Endothelial cell of umbilical vein (primary cell): Measurements from ENCODE around the gene RPS19BP1. TPM values are rescaled to one million over a fixed set of nuclear protein-coding genes. Genes with fewer than 3 reads are reported as not detected.

ENCODE experiments used
- BruUV-seq: library from RNA; stranded (reverse); fragments of 400-500 nt; replicated peaks from 2 replicates; lab custom pipeline; 2021; lab: Mats Ljungman, UMichigan
- CTCF ChIA-PET: fragments of 300-600, 350-600 bp; sonication (Branson Sonifier 250); formaldehyde crosslinking; loops from one replicate; lab custom pipeline; 2021; ENCODE audit warnings: antibody characterized with exemption, inconsistent platforms; lab: Charles Lee
- POLR2A ChIA-PET: fragments of 300-600, 350-600 bp; sonication (Branson Sonifier 250); formaldehyde crosslinking; loops from one replicate; lab custom pipeline; 2021; ENCODE audit warnings: antibody characterized with exemption, inconsistent platforms; lab: Charles Lee
- DNase-seq: peaks from one replicate; pipeline ENCODE4 v3.0.0-alpha.2; 2011; ENCODE audit warnings: low read depth, low spot score
- FAIRE-seq: peaks from 2 replicates; lab custom pipeline; 2011; peaks lifted over from hg19 to GRCh38; lab: Jason Lieb, UNC
- H2AFZ ChIP-seq: 2 replicates; pipeline ENCODE4 v1.6.0; 2012; ENCODE audit warnings: low read depth, low read length, control low read depth, inconsistent platforms
- H3K27ac ChIP-seq: 2 replicates; pipeline ENCODE4 v1.5.1; 2011; ENCODE audit warnings: low read depth, mild to moderate bottlenecking, control low read depth, low read length, moderate library complexity; ENCODE audit not compliant: insufficient read depth
- H3K27me3 ChIP-seq, 2 experiments: 2 replicates each; pipeline versions ENCODE4 v1.6.0 to v1.6.1; 2011; ENCODE audit warnings: low read length in 2 of 2, mixed read lengths in 1 of 2; ENCODE audit not compliant: control insufficient read depth in 2 of 2, insufficient read depth in 2 of 2
- H3K36me3 ChIP-seq, 2 experiments: 2 replicates in 1 of 2; 3 replicates in 1 of 2; pipeline ENCODE4 v1.5.1; 2011; ENCODE audit warnings: low read length in 2 of 2, mild to moderate bottlenecking in 1 of 2, moderate library complexity in 1 of 2; ENCODE audit not compliant: control insufficient read depth in 2 of 2, insufficient read depth in 2 of 2; ENCODE audit errors: extremely low read depth in 1 of 2
- H3K4me1 ChIP-seq: 3 replicates; pipeline ENCODE4 v1.5.1; 2011; ENCODE audit warnings: mild to moderate bottlenecking, low read length; ENCODE audit not compliant: control insufficient read depth, insufficient read depth; ENCODE audit errors: extremely low read depth
- H3K4me2 ChIP-seq: 2 replicates; pipeline ENCODE4 v1.6.1; 2011; ENCODE audit warnings: low read length, control low read depth, mixed read lengths; ENCODE audit not compliant: insufficient read depth
- H3K4me3 ChIP-seq, 3 experiments: fragments of 200-600 bp in 1 of 3; sonication (generic), shearing (Covaris generic) in 1 of 3; replicated peaks in 1 of 3; 2 replicates each; pipeline ENCODE4 v1.5.1; 2011 to 2016; ENCODE audit warnings: control low read depth in 3 of 3, low read length in 3 of 3, mild to moderate bottlenecking in 2 of 3, inconsistent platforms in 1 of 3, low read depth in 1 of 3, moderate library complexity in 1 of 3; ENCODE audit not compliant: insufficient read depth in 1 of 3
- H3K79me2 ChIP-seq: 2 replicates; pipeline ENCODE4 v1.6.0; 2012; ENCODE audit warnings: low read length, inconsistent platforms; ENCODE audit not compliant: control insufficient read depth, insufficient read depth
- H3K9ac ChIP-seq: replicated peaks from 2 replicates; pipeline ENCODE3; 2011; ENCODE audit warnings: low read length, control low read depth; ENCODE audit not compliant: insufficient read depth; ENCODE audit errors: extremely low read depth
- H3K9me1 ChIP-seq: replicated peaks from 3 replicates; pipeline ENCODE4 v1.6.0; 2011; ENCODE audit warnings: mild to moderate bottlenecking, low read length; ENCODE audit not compliant: control insufficient read depth, insufficient read depth; ENCODE audit errors: extremely low read depth
- H3K9me3 ChIP-seq: replicated peaks from 2 replicates; pipeline ENCODE4 v1.5.1; 2012; ENCODE audit warnings: low read length, inconsistent platforms; ENCODE audit not compliant: control insufficient read depth, insufficient read depth
- H4K20me1 ChIP-seq: replicated peaks from 2 replicates; pipeline ENCODE3; 2011; ENCODE audit warnings: mild to moderate bottlenecking, low read length; ENCODE audit not compliant: control insufficient read depth, insufficient read depth; ENCODE audit errors: extremely low read depth
- EZH2 ChIP-seq: IDR thresholded peaks from 2 replicates; pipeline ENCODE4 v1.6.1; 2012; ENCODE audit warnings: borderline replicate concordance, low read depth, mild to moderate bottlenecking, moderate library complexity, low read length, inconsistent platforms; ENCODE audit not compliant: severe bottlenecking
- FOS ChIP-seq: IDR thresholded peaks from 2 replicates; pipeline ENCODE4 v1.6.1; 2011; ENCODE audit warnings: mild to moderate bottlenecking, low read length, moderate library complexity, borderline replicate concordance; ENCODE audit not compliant: insufficient read depth
- GATA2 ChIP-seq: IDR thresholded peaks from 2 replicates; pipeline ENCODE4 v1.7.0; 2011; ENCODE audit warnings: low read depth, mild to moderate bottlenecking, moderate library complexity, mixed read lengths, low read length; ENCODE audit not compliant: insufficient read length, insufficient read depth
- JUN ChIP-seq: IDR thresholded peaks from 2 replicates; pipeline ENCODE4 v1.6.1; 2011; ENCODE audit warnings: borderline replicate concordance, low read depth; ENCODE audit not compliant: insufficient read length, insufficient read depth
- MYC ChIP-seq: IDR thresholded peaks from one replicate; pipeline ENCODE4 v1.6.1; 2011; ENCODE audit warnings: mild to moderate bottlenecking, low read depth, low read length
- POLR2A ChIP-seq: IDR thresholded peaks from 2 replicates; pipeline ENCODE4 v1.6.1; 2012; ENCODE audit warnings: low read depth, mild to moderate bottlenecking, control low read depth, low read length
- POLR2AphosphoS5 ChIP-seq: IDR thresholded peaks from 2 replicates; pipeline ENCODE4 v1.6.1; 2012; ENCODE audit warnings: low read depth, mild to moderate bottlenecking, control low read depth, low read length, moderate library complexity; ENCODE audit not compliant: insufficient read depth
- dilution Hi-C: fragments of 300-500 bp; cut with MboI; formaldehyde crosslinking; loops from one replicate; pipeline ENCODE4 v1.15.0; 2019; ENCODE audit warnings: low sequenced_read_pairs; ENCODE audit not compliant: extremely low pct_ligation_motif_present
- intact Hi-C: fragments of 100-400 bp; cut with micrococcal nuclease; formaldehyde crosslinking; loops from one replicate; pipeline ENCODE4 v1.10.0; 2022
- polyA plus RNA-seq, 4 experiments: library from polyadenylated mRNA; depleted of rRNA in 3 of 4; stranded (reverse) in 3 of 4; unstranded in 1 of 4; fragments of >200 nt; gene quantifications; 2 replicates each; pipeline versions ENCODE4 v1.2.1 to v1.2.3, GENCODE V29; 2011 to 2012; ENCODE audit warnings: missing spikeins in 1 of 4
- total RNA-seq: library from RNA; stranded (reverse); gene quantifications from 2 replicates; pipeline ENCODE4 v1.2.3, GENCODE V29; 2021
- TF ChIP-seq, protein P1 (sequence below): IDR thresholded peaks from 2 replicates; pipeline ENCODE4 v1.6.1; 2011; ENCODE audit not compliant: insufficient read depth, insufficient read length
- TF ChIP-seq, protein P2 (sequence below), 2 donors: IDR thresholded peaks; 1 replicate in 1 of 2; 2 replicates in 1 of 2; pipeline ENCODE4 v1.5.1; 2011; ENCODE audit warnings: low read length in 2 of 2, mild to moderate bottlenecking in 2 of 2, moderate library complexity in 2 of 2, control low read depth in 1 of 2, inconsistent platforms in 1 of 2, low read depth in 1 of 2; ENCODE audit not compliant: insufficient read depth in 1 of 2; ENCODE audit errors: extremely low read depth in 1 of 2

The RPS19BP1 gene
- total and polyA plus RNA-seq, 2 donors (not counting 3 experiments of a cell fraction or from before 2014, with no cell fraction given): 66.6 to 84.3 TPM

DNA sequence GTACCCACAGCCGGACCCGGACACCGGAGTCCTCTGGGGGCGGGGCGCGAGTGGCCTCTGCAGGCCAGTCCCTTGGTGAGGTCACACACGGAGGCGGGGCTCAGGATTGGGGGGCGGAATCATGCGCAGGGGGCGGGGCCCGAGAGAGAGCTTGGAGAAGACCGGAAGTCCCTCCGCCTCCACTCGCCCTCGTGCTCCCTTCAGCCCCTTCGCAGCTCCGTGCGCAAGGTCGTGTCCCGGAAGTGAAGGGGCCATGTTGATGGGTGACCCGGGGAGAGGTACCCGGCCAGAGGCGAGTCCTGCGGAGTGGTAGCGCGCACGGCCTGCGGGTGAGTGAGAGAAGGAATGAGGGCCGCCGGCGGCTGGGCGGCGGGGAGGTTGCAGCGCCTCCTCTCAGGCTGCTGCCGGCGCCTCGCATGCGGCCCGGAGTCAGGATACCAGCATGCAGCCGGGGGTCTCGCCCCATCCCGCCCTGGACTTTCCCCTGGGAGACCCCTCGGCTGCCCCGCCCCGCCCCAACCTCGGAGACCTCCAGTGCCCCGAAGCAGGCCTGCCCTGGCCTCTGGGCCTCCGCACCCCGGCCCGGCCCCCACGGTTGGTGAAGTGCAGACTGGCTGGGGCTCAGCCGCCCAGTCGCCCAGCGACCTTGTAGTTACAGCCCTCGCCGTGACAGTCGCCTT, 30.3 kb downstream of the RPS19BP1 start, which contains the start of gene MIEF1:
MIEF1 (plus strand) TSS at position 182 of the 680 bp plus-strand sequence. CDS start 9,005 bp downstream, outside the sequence.
- H3K4me3 ChIP-seq: peak within 1 kb of the TSS; percentile 51 to 76 (median 67)
- H2AFZ ChIP-seq: peak within 1 kb of the TSS; percentile 80
- intact Hi-C loops: loop anchor here (1.0 to 5.0 kb wide), 3 partner anchors 18 to 65 kb away; partner anchors contain the start of gene ATF4
- H3K79me2 ChIP-seq: peaks cover 35% of the 10 kb centered on the region
- peak within 1 kb of the TSS; percentile 5 for H3K27ac ChIP-seq
- dilution Hi-C loops: no loop called here
- H3K9me3 ChIP-seq: no peaks in the 10 kb centered on the region
- H3K9ac ChIP-seq: peak within 1 kb of the TSS; percentile 69
- H3K27me3 ChIP-seq: peaks cover 0 to 3% of the 10 kb centered on the region in 2 experiments
- BruUV-seq: no TSS peak
- POLR2A ChIA-PET: interaction anchor here (0.7 to 1.6 kb wide), 5 partner anchors 14 to 184 kb away, joined by 3 to 12 read pairs (median 5); partner anchors contain the start of gene ATF4
- DNase-seq (peak; percentile 96), FAIRE-seq (peak; percentile 94)
- CTCF ChIA-PET: interaction anchor here (0.9 to 4.4 kb wide), 8 partner anchors 8 to 103 kb away, joined by 3 to 38 read pairs (median 12); partner anchors contain the start of genes ATF4 and TAB1
- TF ChIP-seq JUN: no peak
- TF ChIP-seq EZH2: no peak
- TF ChIP-seq POLR2AphosphoS5: peak; percentile 71
- TF ChIP-seq POLR2A: peak; percentile 79
- TF ChIP-seq, protein P1, sequence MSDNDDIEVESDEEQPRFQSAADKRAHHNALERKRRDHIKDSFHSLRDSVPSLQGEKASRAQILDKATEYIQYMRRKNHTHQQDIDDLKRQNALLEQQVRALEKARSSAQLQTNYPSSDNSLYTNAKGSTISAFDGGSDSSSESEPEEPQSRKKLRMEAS: peak; percentile 80
- TF ChIP-seq GATA2: no peak
- TF ChIP-seq FOS: no peak
- TF ChIP-seq MYC: peak; percentile 86
- TF ChIP-seq, protein P2, sequence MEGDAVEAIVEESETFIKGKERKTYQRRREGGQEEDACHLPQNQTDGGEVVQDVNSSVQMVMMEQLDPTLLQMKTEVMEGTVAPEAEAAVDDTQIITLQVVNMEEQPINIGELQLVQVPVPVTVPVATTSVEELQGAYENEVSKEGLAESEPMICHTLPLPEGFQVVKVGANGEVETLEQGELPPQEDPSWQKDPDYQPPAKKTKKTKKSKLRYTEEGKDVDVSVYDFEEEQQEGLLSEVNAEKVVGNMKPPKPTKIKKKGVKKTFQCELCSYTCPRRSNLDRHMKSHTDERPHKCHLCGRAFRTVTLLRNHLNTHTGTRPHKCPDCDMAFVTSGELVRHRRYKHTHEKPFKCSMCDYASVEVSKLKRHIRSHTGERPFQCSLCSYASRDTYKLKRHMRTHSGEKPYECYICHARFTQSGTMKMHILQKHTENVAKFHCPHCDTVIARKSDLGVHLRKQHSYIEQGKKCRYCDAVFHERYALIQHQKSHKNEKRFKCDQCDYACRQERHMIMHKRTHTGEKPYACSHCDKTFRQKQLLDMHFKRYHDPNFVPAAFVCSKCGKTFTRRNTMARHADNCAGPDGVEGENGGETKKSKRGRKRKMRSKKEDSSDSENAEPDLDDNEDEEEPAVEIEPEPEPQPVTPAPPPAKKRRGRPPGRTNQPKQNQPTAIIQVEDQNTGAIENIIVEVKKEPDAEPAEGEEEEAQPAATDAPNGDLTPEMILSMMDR (IDR thresholded peaks at IDR 0.05; ENCODE audit: extremely low read depth in 1 of 2, insufficient read depth in 1 of 2, low read depth in 1 of 2, low read length in 2 of 2): no peak
- peak within 1 kb of the TSS; percentile 82 for H3K4me2 ChIP-seq
- peaks cover 12% of the 10 kb centered on the region for H3K4me1 ChIP-seq
- H3K9me1 ChIP-seq: no peaks in the 10 kb centered on the region
- H4K20me1 ChIP-seq: no peaks in the 10 kb centered on the region
- peaks cover 6 to 17% of the 10 kb centered on the region in 2 experiments for H3K36me3 ChIP-seq
